Liver (tissue), 9 donors: ENCODE results near the gene TUBB4B. TPM values are rescaled to one million over a fixed set of nuclear protein-coding genes. Genes with fewer than 3 reads are reported as not detected.

Experiments
- DNase-seq: peaks from one replicate; pipeline ENCODE4 v3.0.0-alpha.2; 2017; ENCODE audit warnings: low spot score
- H3K27ac ChIP-seq, 2 donors: one replicate each; pipeline ENCODE4 v1.7.0; 2013; ENCODE audit warnings: inconsistent platforms in 2 of 2, low read length in 2 of 2, control low read depth in 1 of 2, low read depth in 1 of 2, mild to moderate bottlenecking in 1 of 2
- H3K27me3 ChIP-seq, 4 donors: one replicate each; pipeline versions ENCODE4 v1.6.1 to v1.7.0; 2013; ENCODE audit warnings: low read length in 3 of 4, inconsistent platforms in 1 of 4, mild to moderate bottlenecking in 1 of 4, moderate library complexity in 1 of 4; ENCODE audit not compliant: control insufficient read depth in 4 of 4, insufficient read depth in 4 of 4
- H3K36me3 ChIP-seq, 4 donors: one replicate each; pipeline versions ENCODE4 v1.6.1 to v1.7.0; 2013; ENCODE audit warnings: low read length in 3 of 4, mild to moderate bottlenecking in 3 of 4, low read depth in 1 of 4, moderate library complexity in 1 of 4; ENCODE audit not compliant: control insufficient read depth in 4 of 4, insufficient read depth in 3 of 4
- H3K4me1 ChIP-seq, 4 donors: one replicate each; pipeline versions ENCODE4 v1.6.1 to v1.7.0; 2013; ENCODE audit warnings: low read length in 3 of 4, mild to moderate bottlenecking in 3 of 4, moderate library complexity in 1 of 4; ENCODE audit not compliant: control insufficient read depth in 4 of 4, insufficient read depth in 4 of 4
- H3K4me3 ChIP-seq, 3 donors: one replicate each; pipeline versions ENCODE4 v1.6.1 to v1.7.0; 2013; ENCODE audit warnings: low read length in 3 of 3, control low read depth in 1 of 3, low read depth in 1 of 3, mild to moderate bottlenecking in 1 of 3
- H3K9ac ChIP-seq, 2 donors: one replicate each; pipeline ENCODE4 v1.7.0; 2013; ENCODE audit warnings: low read length in 2 of 2, mild to moderate bottlenecking in 2 of 2, moderate library complexity in 2 of 2, control low read depth in 1 of 2, low read depth in 1 of 2
- H3K9me3 ChIP-seq, 4 donors: one replicate each; pipeline versions ENCODE4 v1.6.1 to v1.7.0; 2013; ENCODE audit warnings: low read length in 3 of 4; ENCODE audit not compliant: control insufficient read depth in 4 of 4
- EGR1 ChIP-seq, 2 donors: IDR thresholded peaks; 2 replicates each; pipeline ENCODE4 v1.6.1; 2016 to 2018; ENCODE audit warnings: antibody characterized with exemption in 2 of 2, low read depth in 2 of 2
- FOXA1 ChIP-seq: IDR thresholded peaks from 2 replicates; pipeline ENCODE4 v1.6.1; 2016; ENCODE audit warnings: antibody characterized with exemption
- FOXA2 ChIP-seq: IDR thresholded peaks from 2 replicates; pipeline ENCODE4 v1.6.1; 2016; ENCODE audit warnings: antibody characterized with exemption
- GABPA ChIP-seq, 2 donors: IDR thresholded peaks in 1 of 2; conservative IDR thresholded peaks in 1 of 2; 2 replicates each; pipeline ENCODE4 v1.6.1; 2016; ENCODE audit warnings: antibody characterized with exemption in 2 of 2, mild to moderate bottlenecking in 1 of 2, moderate library complexity in 1 of 2
- HNF4A ChIP-seq, 2 donors: conservative IDR thresholded peaks; 2 replicates each; pipeline ENCODE4 v1.6.1; 2016; ENCODE audit warnings: antibody characterized with exemption in 2 of 2, mild to moderate bottlenecking in 2 of 2
- HNF4G ChIP-seq: IDR thresholded peaks from 2 replicates; pipeline ENCODE4 v1.6.1; 2016; ENCODE audit warnings: antibody characterized with exemption
- JUND ChIP-seq, 2 donors: IDR thresholded peaks; 2 replicates each; pipeline ENCODE4 v1.6.1; 2016; ENCODE audit warnings: antibody characterized with exemption in 2 of 2
- NR2F2 ChIP-seq: IDR thresholded peaks from 2 replicates; pipeline ENCODE4 v1.6.1; 2016; ENCODE audit warnings: antibody characterized with exemption
- RAD21 ChIP-seq, 2 donors: IDR thresholded peaks; 2 replicates each; pipeline ENCODE4 v1.6.1; 2016; ENCODE audit warnings: antibody characterized with exemption in 2 of 2, mild to moderate bottlenecking in 2 of 2
- RXRA ChIP-seq, 2 donors: IDR thresholded peaks; 2 replicates each; pipeline ENCODE4 v1.6.1; 2017 to 2018; ENCODE audit warnings: antibody characterized with exemption in 2 of 2, mild to moderate bottlenecking in 1 of 2
- SP1 ChIP-seq: IDR thresholded peaks from 2 replicates; pipeline ENCODE4 v1.6.1; 2018; ENCODE audit warnings: antibody characterized with exemption, mild to moderate bottlenecking
- TAF1 ChIP-seq: conservative IDR thresholded peaks from 2 replicates; pipeline ENCODE4 v1.6.1; 2016; ENCODE audit warnings: antibody characterized with exemption, mild to moderate bottlenecking
- YY1 ChIP-seq: IDR thresholded peaks from 2 replicates; pipeline ENCODE4 v1.6.1; 2016; ENCODE audit warnings: antibody characterized with exemption, mild to moderate bottlenecking
- WGBS: extraction: QIAGEN DNeasy Blood & Tissue Kit; methylation state at CpG from one replicate; pipeline ENCODE4 v1.1.7; 2013; 5-methylcytosine and 5-hydroxymethylcytosine counted together
- polyA plus RNA-seq, 2 donors: library from polyadenylated mRNA; stranded (reverse) in 1 of 2; unstranded in 1 of 2; fragments of 200-250 nt in 1 of 2; fragments of >200 nt in 1 of 2; fragmentation: Nextera tagmentation in 1 of 2; extraction: Ambion mirVana in 1 of 2; gene quantifications; one replicate each; pipeline versions ENCODE4 v1.2.1 to v1.2.3, GENCODE V29; 2013 to 2015
- total RNA-seq, 2 donors: library from RNA; depleted of rRNA; stranded (reverse); fragments of >200 nt; gene quantifications; one replicate each; pipeline ENCODE4 v1.2.3, GENCODE V29; 2014
- TF ChIP-seq, protein P1 (sequence below): IDR thresholded peaks from 2 replicates; pipeline ENCODE4 v1.6.1; 2016; ENCODE audit warnings: antibody characterized with exemption
- TF ChIP-seq, protein P2 (sequence below): IDR thresholded peaks from 2 replicates; pipeline ENCODE4 v1.6.1; 2016; ENCODE audit warnings: antibody characterized with exemption
- TF ChIP-seq, protein P3 (sequence below): IDR thresholded peaks from 2 replicates; pipeline ENCODE4 v1.6.1; 2016; ENCODE audit warnings: antibody characterized with exemption
- TF ChIP-seq, protein P4 (sequence below): fragments of 150-350 bp; IDR thresholded peaks from 2 replicates; pipeline ENCODE4 v1.5.1; 2017; ENCODE audit warnings: improper control_type of control experiment, low read depth, low read length; ENCODE audit not compliant: missing input control
- TF ChIP-seq, protein P5 (sequence below): IDR thresholded peaks from 2 replicates; pipeline ENCODE4 v1.6.1; 2016; ENCODE audit warnings: antibody characterized with exemption, mild to moderate bottlenecking
- donor health status: healthy.
- donor health status: healthy.
- donor health status: healthy.
- donor health status: healthy.
- donor health status: healthy.

Gene TUBB4B
- total and polyA plus RNA-seq, 4 donors: 173 to 199 (median 185) TPM

DNA sequence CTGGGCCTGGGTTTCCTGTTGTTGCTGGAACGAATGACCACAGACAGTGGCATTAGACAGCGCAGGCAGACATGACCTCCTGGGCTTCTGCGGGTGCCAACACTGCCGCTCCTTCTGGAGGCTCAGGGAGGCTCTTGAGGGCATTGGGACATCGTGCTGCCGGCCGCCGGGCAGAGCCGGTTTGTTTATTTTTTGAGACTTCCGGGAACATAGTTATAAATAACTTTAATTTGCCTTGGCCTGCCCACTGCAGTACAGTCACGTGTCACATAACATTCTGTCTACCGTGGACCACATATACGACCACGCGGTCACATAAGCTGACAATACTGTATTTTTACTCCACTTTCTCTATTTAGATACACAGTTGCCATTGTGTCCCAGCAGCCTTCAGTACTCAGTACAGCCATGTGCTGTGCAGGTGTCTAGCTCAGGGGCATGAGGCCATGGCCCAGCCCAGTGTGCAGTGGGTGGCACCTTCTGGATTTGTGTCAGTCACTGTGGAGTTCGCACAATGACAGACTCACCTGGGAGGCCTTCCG is 28.2 kb downstream of the TUBB4B start:
- Histone ChIP-seq H3K4me3 (peak overlapping the region in 1 of 3 donors; percentile 12), H3K4me1 (peaks cover 9 to 42% (median 24%) of the 10 kb centered on the region in 4 donors), H3K9me3 (no peaks in the 10 kb centered on the region), H3K27me3 (no peaks in the 10 kb centered on the region), H3K27ac (peak overlapping the region; percentile 59 to 69), H3K9ac (no peak overlapping the region), H3K36me3 (peaks cover 2 to 18% (median 10%) of the 10 kb centered on the region in 4 donors)
- no peak for DNase-seq
- TF ChIP-seq GABPA (IDR thresholded peaks at IDR 0.05 in 1 of 2, conservative IDR thresholded peaks at IDR 0.05 in 1 of 2): peak in 1 of 2 donors; percentile 45
- peak; percentile 4 to 12 for TF ChIP-seq HNF4A (conservative IDR thresholded peaks at IDR 0.05)
- TF ChIP-seq FOXA2: no peak
- peak in 1 of 2 donors; percentile 17 for TF ChIP-seq RAD21 (IDR thresholded peaks at IDR 0.05)
- peak; percentile 57 for TF ChIP-seq SP1
- no peak for TF ChIP-seq NR2F2
- no peak for TF ChIP-seq JUND (IDR thresholded peaks at IDR 0.05)
- TF ChIP-seq, protein P1, sequence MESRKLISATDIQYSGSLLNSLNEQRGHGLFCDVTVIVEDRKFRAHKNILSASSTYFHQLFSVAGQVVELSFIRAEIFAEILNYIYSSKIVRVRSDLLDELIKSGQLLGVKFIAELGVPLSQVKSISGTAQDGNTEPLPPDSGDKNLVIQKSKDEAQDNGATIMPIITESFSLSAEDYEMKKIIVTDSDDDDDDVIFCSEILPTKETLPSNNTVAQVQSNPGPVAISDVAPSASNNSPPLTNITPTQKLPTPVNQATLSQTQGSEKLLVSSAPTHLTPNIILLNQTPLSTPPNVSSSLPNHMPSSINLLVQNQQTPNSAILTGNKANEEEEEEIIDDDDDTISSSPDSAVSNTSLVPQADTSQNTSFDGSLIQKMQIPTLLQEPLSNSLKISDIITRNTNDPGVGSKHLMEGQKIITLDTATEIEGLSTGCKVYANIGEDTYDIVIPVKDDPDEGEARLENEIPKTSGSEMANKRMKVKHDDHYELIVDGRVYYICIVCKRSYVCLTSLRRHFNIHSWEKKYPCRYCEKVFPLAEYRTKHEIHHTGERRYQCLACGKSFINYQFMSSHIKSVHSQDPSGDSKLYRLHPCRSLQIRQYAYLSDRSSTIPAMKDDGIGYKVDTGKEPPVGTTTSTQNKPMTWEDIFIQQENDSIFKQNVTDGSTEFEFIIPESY: no peak
- TF ChIP-seq, protein P2, sequence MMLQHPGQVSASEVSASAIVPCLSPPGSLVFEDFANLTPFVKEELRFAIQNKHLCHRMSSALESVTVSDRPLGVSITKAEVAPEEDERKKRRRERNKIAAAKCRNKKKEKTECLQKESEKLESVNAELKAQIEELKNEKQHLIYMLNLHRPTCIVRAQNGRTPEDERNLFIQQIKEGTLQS: no peak
- TF ChIP-seq RXRA (IDR thresholded peaks at IDR 0.05): peak; percentile 41 to 51
- TF ChIP-seq, protein P3, sequence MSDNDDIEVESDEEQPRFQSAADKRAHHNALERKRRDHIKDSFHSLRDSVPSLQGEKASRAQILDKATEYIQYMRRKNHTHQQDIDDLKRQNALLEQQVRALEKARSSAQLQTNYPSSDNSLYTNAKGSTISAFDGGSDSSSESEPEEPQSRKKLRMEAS: peak; percentile 75
- TF ChIP-seq, protein P4, sequence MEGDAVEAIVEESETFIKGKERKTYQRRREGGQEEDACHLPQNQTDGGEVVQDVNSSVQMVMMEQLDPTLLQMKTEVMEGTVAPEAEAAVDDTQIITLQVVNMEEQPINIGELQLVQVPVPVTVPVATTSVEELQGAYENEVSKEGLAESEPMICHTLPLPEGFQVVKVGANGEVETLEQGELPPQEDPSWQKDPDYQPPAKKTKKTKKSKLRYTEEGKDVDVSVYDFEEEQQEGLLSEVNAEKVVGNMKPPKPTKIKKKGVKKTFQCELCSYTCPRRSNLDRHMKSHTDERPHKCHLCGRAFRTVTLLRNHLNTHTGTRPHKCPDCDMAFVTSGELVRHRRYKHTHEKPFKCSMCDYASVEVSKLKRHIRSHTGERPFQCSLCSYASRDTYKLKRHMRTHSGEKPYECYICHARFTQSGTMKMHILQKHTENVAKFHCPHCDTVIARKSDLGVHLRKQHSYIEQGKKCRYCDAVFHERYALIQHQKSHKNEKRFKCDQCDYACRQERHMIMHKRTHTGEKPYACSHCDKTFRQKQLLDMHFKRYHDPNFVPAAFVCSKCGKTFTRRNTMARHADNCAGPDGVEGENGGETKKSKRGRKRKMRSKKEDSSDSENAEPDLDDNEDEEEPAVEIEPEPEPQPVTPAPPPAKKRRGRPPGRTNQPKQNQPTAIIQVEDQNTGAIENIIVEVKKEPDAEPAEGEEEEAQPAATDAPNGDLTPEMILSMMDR: no peak
- no peak for TF ChIP-seq EGR1 (IDR thresholded peaks at IDR 0.05; ENCODE audit: low read depth in 2 of 2)
- TF ChIP-seq, protein P5, sequence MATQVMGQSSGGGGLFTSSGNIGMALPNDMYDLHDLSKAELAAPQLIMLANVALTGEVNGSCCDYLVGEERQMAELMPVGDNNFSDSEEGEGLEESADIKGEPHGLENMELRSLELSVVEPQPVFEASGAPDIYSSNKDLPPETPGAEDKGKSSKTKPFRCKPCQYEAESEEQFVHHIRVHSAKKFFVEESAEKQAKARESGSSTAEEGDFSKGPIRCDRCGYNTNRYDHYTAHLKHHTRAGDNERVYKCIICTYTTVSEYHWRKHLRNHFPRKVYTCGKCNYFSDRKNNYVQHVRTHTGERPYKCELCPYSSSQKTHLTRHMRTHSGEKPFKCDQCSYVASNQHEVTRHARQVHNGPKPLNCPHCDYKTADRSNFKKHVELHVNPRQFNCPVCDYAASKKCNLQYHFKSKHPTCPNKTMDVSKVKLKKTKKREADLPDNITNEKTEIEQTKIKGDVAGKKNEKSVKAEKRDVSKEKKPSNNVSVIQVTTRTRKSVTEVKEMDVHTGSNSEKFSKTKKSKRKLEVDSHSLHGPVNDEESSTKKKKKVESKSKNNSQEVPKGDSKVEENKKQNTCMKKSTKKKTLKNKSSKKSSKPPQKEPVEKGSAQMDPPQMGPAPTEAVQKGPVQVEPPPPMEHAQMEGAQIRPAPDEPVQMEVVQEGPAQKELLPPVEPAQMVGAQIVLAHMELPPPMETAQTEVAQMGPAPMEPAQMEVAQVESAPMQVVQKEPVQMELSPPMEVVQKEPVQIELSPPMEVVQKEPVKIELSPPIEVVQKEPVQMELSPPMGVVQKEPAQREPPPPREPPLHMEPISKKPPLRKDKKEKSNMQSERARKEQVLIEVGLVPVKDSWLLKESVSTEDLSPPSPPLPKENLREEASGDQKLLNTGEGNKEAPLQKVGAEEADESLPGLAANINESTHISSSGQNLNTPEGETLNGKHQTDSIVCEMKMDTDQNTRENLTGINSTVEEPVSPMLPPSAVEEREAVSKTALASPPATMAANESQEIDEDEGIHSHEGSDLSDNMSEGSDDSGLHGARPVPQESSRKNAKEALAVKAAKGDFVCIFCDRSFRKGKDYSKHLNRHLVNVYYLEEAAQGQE: no peak
- no peak for TF ChIP-seq YY1
- TF ChIP-seq FOXA1: no peak
- no peak for TF ChIP-seq HNF4G
- no peak for TF ChIP-seq TAF1
- 27% methylated on average over 17 of the region's 17 CpGs for WGBS
